IMR-90 (cell line): ENCODE results near the gene CENPU. TPM values are rescaled to one million over a fixed set of nuclear protein-coding genes. Genes with fewer than 3 reads are reported as not detected.

ENCODE experiments used
- ATAC-seq: fragments of 200-7000 bp; cut with Tn5 transposase; 2 replicates; pipeline ENCODE4 v1.9.1; 2020; ENCODE audit warnings: low read depth, mild to moderate bottlenecking, moderate library complexity
- Bru-seq: library from RNA; stranded (reverse); fragments of 400-500 nt; gene quantifications from one replicate; lab custom pipeline; 2021; lab: Mats Ljungman, UMichigan
- BruChase-seq, 2 experiments: library from RNA; stranded (reverse); fragments of 400-500 nt; gene quantifications; one replicate each; lab custom pipeline; 2021; lab: Mats Ljungman, UMichigan
- BruUV-seq: library from RNA; stranded (reverse); fragments of 400-500 nt; replicated peaks from 2 replicates; lab custom pipeline; 2021; lab: Mats Ljungman, UMichigan
- CTCF ChIA-PET: fragments of 300-600 bp; formaldehyde crosslinking; extraction: SDS; loops from one replicate; lab custom pipeline; 2021; ENCODE audit warnings: antibody characterized with exemption; lab: Yijun Ruan, JAX
- POLR2A ChIA-PET: fragments of 300-600 bp; sonication (Branson Sonifier 250); formaldehyde crosslinking; loops from one replicate; lab custom pipeline; 2022; ENCODE audit warnings: antibody characterized with exemption; ENCODE audit not compliant: unreplicated experiment; lab: Charles Lee
- DNase-seq: peaks from one replicate; pipeline ENCODE4 v3.0.0; 2013
- H2AFZ ChIP-seq: replicated peaks from 2 replicates; pipeline ENCODE3; 2013; ENCODE audit warnings: low read length, mild to moderate bottlenecking; ENCODE audit not compliant: poor library complexity
- H2AK5ac ChIP-seq: 2 replicates; pipeline ENCODE4 v1.6.1; 2013; ENCODE audit warnings: low read depth, low read length, inconsistent platforms
- H2AK9ac ChIP-seq: replicated peaks from 2 replicates; pipeline ENCODE3; 2013; ENCODE audit warnings: mild to moderate bottlenecking, low read depth, low read length, moderate library complexity; ENCODE audit not compliant: poor library complexity
- H2BK120ac ChIP-seq: 2 replicates; pipeline ENCODE4 v1.6.1; 2013; ENCODE audit warnings: low read depth, low read length, inconsistent platforms
- H2BK15ac ChIP-seq: 3 replicates; pipeline ENCODE4 v1.6.1; 2013; ENCODE audit warnings: low read depth, low read length, inconsistent platforms
- H2BK20ac ChIP-seq: 2 replicates; pipeline ENCODE4 v1.6.1; 2013; ENCODE audit warnings: low read depth, mild to moderate bottlenecking, inconsistent platforms, low read length, moderate library complexity
- H2BK5ac ChIP-seq: 2 replicates; pipeline ENCODE4 v1.6.1; 2013; ENCODE audit warnings: mild to moderate bottlenecking, low read depth, low read length, inconsistent platforms; ENCODE audit not compliant: poor library complexity, severe bottlenecking
- H3K14ac ChIP-seq: replicated peaks from 2 replicates; pipeline ENCODE4 v1.6.1; 2013; ENCODE audit warnings: low read depth, low read length, inconsistent platforms
- H3K18ac ChIP-seq: 2 replicates; pipeline ENCODE4 v1.6.1; 2013; ENCODE audit warnings: low read depth, low read length, control low read depth
- H3K23ac ChIP-seq: 2 replicates; pipeline ENCODE4 v1.6.1; 2013; ENCODE audit warnings: low read depth, low read length, inconsistent platforms
- H3K27ac ChIP-seq: 2 replicates; pipeline ENCODE4 v1.5.1; 2013; ENCODE audit warnings: mild to moderate bottlenecking, control low read depth, low read length; ENCODE audit not compliant: insufficient read depth
- H3K27me3 ChIP-seq: 2 replicates; pipeline ENCODE4 v1.6.1; 2013; ENCODE audit warnings: low read length; ENCODE audit not compliant: control insufficient read depth, insufficient read depth
- H3K36me3 ChIP-seq: 2 replicates; pipeline ENCODE4 v1.6.1; 2013; ENCODE audit warnings: low read length, mixed read lengths; ENCODE audit not compliant: control insufficient read depth, insufficient read depth
- H3K4ac ChIP-seq: 2 replicates; pipeline ENCODE4 v1.6.1; 2013; ENCODE audit warnings: low read depth, low read length, inconsistent platforms
- H3K4me1 ChIP-seq: 2 replicates; pipeline ENCODE4 v1.6.1; 2013; ENCODE audit warnings: low read length, mixed read lengths; ENCODE audit not compliant: control insufficient read depth, insufficient read depth
- H3K4me2 ChIP-seq: 2 replicates; pipeline ENCODE4 v1.6.1; 2013; ENCODE audit warnings: low read depth, mild to moderate bottlenecking, control low read depth, low read length, moderate library complexity
- H3K4me3 ChIP-seq: 2 replicates; pipeline ENCODE4 v1.5.1; 2013; ENCODE audit warnings: low read depth, mild to moderate bottlenecking, control low read depth, low read length, moderate library complexity; ENCODE audit not compliant: insufficient read depth
- H3K56ac ChIP-seq: 2 replicates; pipeline ENCODE4 v1.6.1; 2013; ENCODE audit warnings: low read length, inconsistent platforms; ENCODE audit not compliant: insufficient read depth; ENCODE audit errors: extremely low read depth
- H3K79me1 ChIP-seq, 2 experiments: 2 replicates each; pipeline ENCODE4 v1.6.1; 2013; ENCODE audit warnings: low read length in 2 of 2, inconsistent platforms in 1 of 2, low read depth in 1 of 2
- H3K9ac ChIP-seq: 2 replicates; pipeline ENCODE4 v1.6.1; 2013; ENCODE audit warnings: low read depth, low read length, control low read depth
- H3K9me1 ChIP-seq: 2 replicates; pipeline ENCODE4 v1.6.1; 2013; ENCODE audit warnings: low read length, inconsistent platforms; ENCODE audit not compliant: insufficient read depth
- H3K9me3 ChIP-seq: 2 replicates; pipeline ENCODE4 v1.6.1; 2013; ENCODE audit warnings: low read length; ENCODE audit not compliant: control insufficient read depth, insufficient read depth
- H4K20me1 ChIP-seq: 2 replicates; pipeline ENCODE4 v1.6.1; 2013; ENCODE audit warnings: low read length, inconsistent platforms; ENCODE audit not compliant: insufficient read depth
- H4K5ac ChIP-seq: 2 replicates; pipeline ENCODE4 v1.6.1; 2013; ENCODE audit warnings: mild to moderate bottlenecking, low read depth, low read length, control low read depth
- H4K8ac ChIP-seq, 2 experiments: 2 replicates each; pipeline ENCODE4 v1.6.1; 2013; ENCODE audit warnings: low read depth in 2 of 2, low read length in 2 of 2, control low read depth in 1 of 2, inconsistent platforms in 1 of 2
- H4K91ac ChIP-seq: 2 replicates; pipeline ENCODE4 v1.6.1; 2013; ENCODE audit warnings: low read depth, low read length, inconsistent platforms; ENCODE audit not compliant: insufficient read depth
- BHLHE40 ChIP-seq: fragments of 150-350 bp; IDR thresholded peaks from 2 replicates; pipeline ENCODE4 v1.6.1; 2016; ENCODE audit warnings: mild to moderate bottlenecking, low read depth, low read length
- CEBPB ChIP-seq: IDR thresholded peaks from 2 replicates; pipeline ENCODE4 v1.6.1; 2012; ENCODE audit warnings: low read depth, low read length, improper control_type of control experiment
- FOS ChIP-seq: fragments of 150-350 bp; IDR thresholded peaks from 2 replicates; pipeline ENCODE4 v1.6.1; 2016; ENCODE audit warnings: low read depth, low read length
- MAFK ChIP-seq: IDR thresholded peaks from 2 replicates; pipeline ENCODE4 v1.6.1; 2012; ENCODE audit warnings: low read depth, low read length, improper control_type of control experiment
- MXI1 ChIP-seq: IDR thresholded peaks from 2 replicates; pipeline ENCODE4 v1.6.1; 2012; ENCODE audit warnings: low read depth, mild to moderate bottlenecking, low read length, moderate library complexity, borderline replicate concordance
- NFE2L2 ChIP-seq: fragments of 150-350 bp; IDR thresholded peaks from 2 replicates; pipeline ENCODE4 v1.6.1; 2016; ENCODE audit warnings: low read depth, mild to moderate bottlenecking, low read length
- POLR2A ChIP-seq: IDR thresholded peaks from 2 replicates; pipeline ENCODE4 v1.6.1; 2012; ENCODE audit warnings: mild to moderate bottlenecking, low read depth, low read length
- RCOR1 ChIP-seq: IDR thresholded peaks from 2 replicates; pipeline ENCODE4 v1.6.1; 2012; ENCODE audit warnings: mild to moderate bottlenecking, low read length, improper control_type of control experiment; ENCODE audit not compliant: insufficient replicate concordance
- SMC3 ChIP-seq: fragments of 150-350 bp; IDR thresholded peaks from 2 replicates; pipeline ENCODE4 v1.6.1; 2016; ENCODE audit warnings: low read depth, mild to moderate bottlenecking, antibody characterized with exemption, low read length, moderate library complexity
- WGBS, 2 experiments: methylation state at CpG; one replicate each; pipeline versions ENCODE4 v1.1.5 to v1.1.7; 2013; ENCODE audit warnings: missing lambda C conversion rate in 2 of 2; ENCODE audit not compliant: insufficient read length in 1 of 2; ENCODE audit errors: extremely low coverage in 2 of 2; 5-methylcytosine and 5-hydroxymethylcytosine counted together
- dilution Hi-C: fragments of 300-500 bp; cut with HindIII; formaldehyde crosslinking; loops from one replicate; pipeline ENCODE4 v1.14.3; 2018; ENCODE audit warnings: low sequenced_read_pairs; ENCODE audit not compliant: unreplicated experiment
- in situ Hi-C: fragments of 300-500 bp; cut with MboI; formaldehyde crosslinking; loops from 3 replicates; pipeline ENCODE4 v1.14.3; 2019; ENCODE audit warnings: low sequenced_read_pairs, inconsistent platforms, mixed read lengths
- intact Hi-C: fragments of 100-400 bp; cut with micrococcal nuclease; formaldehyde crosslinking; loops from 2 replicates; pipeline ENCODE4 v1.10.0; 2022
- long read RNA-seq: library from polyadenylated mRNA; unstranded; transcript quantifications from one replicate; pipeline ENCODE4 v2.0.0, GENCODE V29; 2021; ENCODE audit not compliant: unreplicated experiment
- polyA plus RNA-seq, 3 experiments: library from polyadenylated mRNA; depleted of rRNA; stranded (reverse); fragments of >200 nt; gene quantifications; 2 replicates each; pipeline ENCODE4 v1.2.3, GENCODE V29; 2012; ENCODE audit warnings: low replicate concordance in 1 of 3
- total RNA-seq: library from RNA; depleted of rRNA; stranded (reverse); fragments of >200 nt; gene quantifications from 2 replicates; pipeline ENCODE4 v1.2.3, GENCODE V29; 2012; rRNA removed
- TF ChIP-seq, protein P1 (sequence below): fragments of 150-350 bp; IDR thresholded peaks from 2 replicates; pipeline ENCODE4 v1.6.1; 2016; ENCODE audit warnings: low read depth, mild to moderate bottlenecking, low read length, moderate library complexity, borderline replicate concordance
- TF ChIP-seq, protein P2 (sequence below): fragments of 150-350 bp; IDR thresholded peaks from 2 replicates; pipeline ENCODE4 v1.6.1; 2017; ENCODE audit warnings: mild to moderate bottlenecking, antibody characterized with exemption, low read length, low read depth

The CENPU gene, protein sequence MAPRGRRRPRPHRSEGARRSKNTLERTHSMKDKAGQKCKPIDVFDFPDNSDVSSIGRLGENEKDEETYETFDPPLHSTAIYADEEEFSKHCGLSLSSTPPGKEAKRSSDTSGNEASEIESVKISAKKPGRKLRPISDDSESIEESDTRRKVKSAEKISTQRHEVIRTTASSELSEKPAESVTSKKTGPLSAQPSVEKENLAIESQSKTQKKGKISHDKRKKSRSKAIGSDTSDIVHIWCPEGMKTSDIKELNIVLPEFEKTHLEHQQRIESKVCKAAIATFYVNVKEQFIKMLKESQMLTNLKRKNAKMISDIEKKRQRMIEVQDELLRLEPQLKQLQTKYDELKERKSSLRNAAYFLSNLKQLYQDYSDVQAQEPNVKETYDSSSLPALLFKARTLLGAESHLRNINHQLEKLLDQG
- total RNA-seq (13.6 and 26.7 TPM in 2 replicates), polyA plus RNA-seq (2012; rRNA removed) (12.0 and 14.6 TPM in 2 replicates), Bru-seq, nascent RNA (percentile 51 among the genes with signal in this experiment), BruChase-seq, experiment 1, labeled RNA remaining after a 6-hour chase (percentile 39 among the genes with signal in this experiment), BruChase-seq, experiment 2, labeled RNA remaining after a 2-hour chase (percentile 39 among the genes with signal in this experiment)
- polyA plus RNA-seq (2012; cell fraction: cytosol; rRNA removed): 0.98 and 1.5 TPM in 2 replicates
- polyA plus RNA-seq (2012; cell fraction: nucleus; rRNA removed; ENCODE audit: low replicate concordance): 0.63 and 7.0 TPM in 2 replicates
- long read RNA-seq, transcript CENPU-201 (13 exons, 1,998 nt): major isoform, 15 of 17 reads
- long read RNA-seq, partial matches to known transcripts: 0 of 17 reads
- long read RNA-seq, other reads (novel, unspliced or antisense): 1 of 17 reads

DNA sequence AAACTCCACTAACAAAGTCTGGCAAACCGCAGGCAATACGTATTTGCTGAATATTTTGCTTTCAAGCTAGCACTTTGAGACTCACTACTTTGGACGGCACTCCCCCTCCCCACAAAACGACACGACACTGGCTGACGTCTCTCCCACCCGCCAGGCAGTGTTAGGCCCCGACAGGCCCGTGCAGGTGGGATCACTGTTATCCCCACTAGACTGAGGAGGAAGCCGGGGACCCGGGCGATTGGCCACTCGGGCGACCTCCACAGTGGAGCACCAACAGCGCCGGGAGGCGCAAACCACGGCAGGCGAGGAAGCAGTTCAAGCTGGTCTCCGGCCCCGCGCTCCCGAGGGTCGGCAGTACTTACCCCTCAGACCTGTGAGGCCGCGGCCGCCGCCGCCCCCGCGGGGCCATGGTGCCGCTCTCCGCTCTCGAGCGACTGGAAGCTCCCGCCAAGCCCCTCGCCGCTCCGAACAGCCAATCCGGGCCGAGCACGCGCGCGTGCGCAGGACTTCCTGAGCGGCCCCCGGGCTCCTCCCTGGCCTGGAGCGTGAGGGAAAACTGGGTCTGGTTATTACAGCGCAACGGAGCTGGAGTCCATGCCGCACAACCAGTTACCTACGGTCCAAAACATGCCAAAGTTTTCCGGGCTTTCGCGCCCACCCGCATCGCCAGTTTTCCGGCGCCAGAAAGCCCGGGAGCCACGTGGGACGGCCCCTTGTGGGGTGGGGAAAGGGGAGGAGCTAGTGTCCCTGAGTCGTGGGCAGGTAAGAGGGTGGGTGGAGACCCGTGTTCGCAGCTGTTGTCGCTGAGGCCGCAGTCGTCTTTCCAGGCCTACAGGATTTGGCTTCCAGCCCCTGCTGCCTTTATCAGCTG lies at the start of gene CENPU:
Gene CENPU, minus strand, starts transcription at position 443 of the 871 bp plus-strand sequence. Its CDS starts 34 bp downstream, at position 409.
- BruUV-seq: no TSS peak
- H3K4ac ChIP-seq: peak within 1 kb of the TSS; percentile 77
- peak within 1 kb of the TSS; percentile 57 to 93; a peak in 3 of 4 replicates for H4K8ac ChIP-seq
- H2BK20ac ChIP-seq: no peak within 1 kb of the TSS
- H2BK5ac ChIP-seq: peak within 1 kb of the TSS; percentile 20
- no peaks in the 10 kb centered on the region for H3K36me3 ChIP-seq
- peaks cover 4% of the 10 kb centered on the region for H3K4me1 ChIP-seq
- H3K18ac ChIP-seq: no peak within 1 kb of the TSS
- H2AFZ ChIP-seq: peak within 1 kb of the TSS; percentile 98
- intact Hi-C loops: loop anchor here (1.0 to 5.0 kb wide), 4 partner anchors 85 to 467 kb away; partner anchors contain the start of genes CASP3, IRF2 and PRIMPOL
- H2BK15ac ChIP-seq: no peak within 1 kb of the TSS
- no peaks in the 10 kb centered on the region; the same call in 1 of the 2 replicates for H4K20me1 ChIP-seq
- H4K5ac ChIP-seq: peak within 1 kb of the TSS; percentile 43
- H3K23ac ChIP-seq: no peak within 1 kb of the TSS
- peak within 1 kb of the TSS; percentile 32 for H3K9ac ChIP-seq
- POLR2A ChIA-PET: no interaction called here
- ATAC-seq (peak; percentile 98), DNase-seq (peak; percentile 98)
- H2AK9ac ChIP-seq: peak within 1 kb of the TSS; percentile 21
- H4K91ac ChIP-seq: peak within 1 kb of the TSS; percentile 62
- H2BK120ac ChIP-seq: peak within 1 kb of the TSS; percentile 40; the same call in 1 of the 2 replicates
- H3K4me2 ChIP-seq: peak within 1 kb of the TSS; percentile 89
- peak within 1 kb of the TSS; percentile 11; the same call in 1 of the 2 replicates for H3K27ac ChIP-seq
- no peak within 1 kb of the TSS for H2AK5ac ChIP-seq
- in situ Hi-C loops: no loop called here
- H3K14ac ChIP-seq: 0 out of 2 replicates have a peak within 1 kb of the TSS, but pooled peaks have one; percentile 30
- H3K27me3 ChIP-seq: no peaks in the 10 kb centered on the region
- dilution Hi-C loops: no loop called here
- H3K9me3 ChIP-seq: no peaks in the 10 kb centered on the region
- 4% methylated on average over 19 of the region's 69 CpGs; no CpG with 5 or more reads in 1 of the 2 experiments for WGBS, 2 experiments
- H3K79me1 ChIP-seq: peaks cover 11 to 27% of the 10 kb centered on the region in 2 experiments
- H3K56ac ChIP-seq: peak within 1 kb of the TSS; percentile 64
- CTCF ChIA-PET: interaction anchor here (0.7 to 2.9 kb wide), 5 partner anchors 12 to 469 kb away, joined by 3 to 12 read pairs (median 3); no protein-coding TSS in a partner anchor
- peak within 1 kb of the TSS; percentile 74 for H3K4me3 ChIP-seq
- no peaks in the 10 kb centered on the region for H3K9me1 ChIP-seq
- TF ChIP-seq SMC3 (peak; percentile 33; the same call in 1 of the 2 replicates), RCOR1 (peak; percentile 39), MAFK (no peak), BHLHE40 (peak; percentile 36; the same call in 1 of the 2 replicates), FOS (peak; percentile 55), NFE2L2 (no peak), CEBPB (peak; percentile 11; the same call in 1 of the 2 replicates), MXI1 (peak; percentile 95), POLR2A (no peak; the same call in 1 of the 2 replicates)
- TF ChIP-seq, protein P1, sequence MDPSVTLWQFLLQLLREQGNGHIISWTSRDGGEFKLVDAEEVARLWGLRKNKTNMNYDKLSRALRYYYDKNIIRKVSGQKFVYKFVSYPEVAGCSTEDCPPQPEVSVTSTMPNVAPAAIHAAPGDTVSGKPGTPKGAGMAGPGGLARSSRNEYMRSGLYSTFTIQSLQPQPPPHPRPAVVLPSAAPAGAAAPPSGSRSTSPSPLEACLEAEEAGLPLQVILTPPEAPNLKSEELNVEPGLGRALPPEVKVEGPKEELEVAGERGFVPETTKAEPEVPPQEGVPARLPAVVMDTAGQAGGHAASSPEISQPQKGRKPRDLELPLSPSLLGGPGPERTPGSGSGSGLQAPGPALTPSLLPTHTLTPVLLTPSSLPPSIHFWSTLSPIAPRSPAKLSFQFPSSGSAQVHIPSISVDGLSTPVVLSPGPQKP: no peak
- TF ChIP-seq, protein P2, sequence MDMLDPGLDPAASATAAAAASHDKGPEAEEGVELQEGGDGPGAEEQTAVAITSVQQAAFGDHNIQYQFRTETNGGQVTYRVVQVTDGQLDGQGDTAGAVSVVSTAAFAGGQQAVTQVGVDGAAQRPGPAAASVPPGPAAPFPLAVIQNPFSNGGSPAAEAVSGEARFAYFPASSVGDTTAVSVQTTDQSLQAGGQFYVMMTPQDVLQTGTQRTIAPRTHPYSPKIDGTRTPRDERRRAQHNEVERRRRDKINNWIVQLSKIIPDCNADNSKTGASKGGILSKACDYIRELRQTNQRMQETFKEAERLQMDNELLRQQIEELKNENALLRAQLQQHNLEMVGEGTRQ: peak; percentile 88
